ENCODE results near the gene NMUR1.

DNA sequence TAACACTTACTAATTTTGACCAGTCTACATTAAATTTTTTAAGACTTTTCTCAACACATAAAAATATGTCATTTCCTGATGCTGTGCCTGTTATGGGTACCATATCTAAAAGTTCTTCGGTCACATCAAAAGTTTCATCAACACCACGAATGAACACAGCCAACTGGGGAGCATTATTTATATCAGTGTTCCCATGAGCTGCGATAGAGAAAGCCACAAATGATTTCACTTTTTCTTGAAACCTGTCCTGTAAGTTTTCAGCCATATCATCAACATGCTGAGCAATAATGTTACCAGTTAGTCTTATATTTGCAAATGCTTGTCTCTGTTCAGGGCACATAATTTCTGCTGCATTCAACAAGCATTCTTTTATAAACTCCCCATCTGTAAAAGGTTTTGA, 35.6 kb downstream of the NMUR1 start:
- TF ChIP-seq, protein P1, sequence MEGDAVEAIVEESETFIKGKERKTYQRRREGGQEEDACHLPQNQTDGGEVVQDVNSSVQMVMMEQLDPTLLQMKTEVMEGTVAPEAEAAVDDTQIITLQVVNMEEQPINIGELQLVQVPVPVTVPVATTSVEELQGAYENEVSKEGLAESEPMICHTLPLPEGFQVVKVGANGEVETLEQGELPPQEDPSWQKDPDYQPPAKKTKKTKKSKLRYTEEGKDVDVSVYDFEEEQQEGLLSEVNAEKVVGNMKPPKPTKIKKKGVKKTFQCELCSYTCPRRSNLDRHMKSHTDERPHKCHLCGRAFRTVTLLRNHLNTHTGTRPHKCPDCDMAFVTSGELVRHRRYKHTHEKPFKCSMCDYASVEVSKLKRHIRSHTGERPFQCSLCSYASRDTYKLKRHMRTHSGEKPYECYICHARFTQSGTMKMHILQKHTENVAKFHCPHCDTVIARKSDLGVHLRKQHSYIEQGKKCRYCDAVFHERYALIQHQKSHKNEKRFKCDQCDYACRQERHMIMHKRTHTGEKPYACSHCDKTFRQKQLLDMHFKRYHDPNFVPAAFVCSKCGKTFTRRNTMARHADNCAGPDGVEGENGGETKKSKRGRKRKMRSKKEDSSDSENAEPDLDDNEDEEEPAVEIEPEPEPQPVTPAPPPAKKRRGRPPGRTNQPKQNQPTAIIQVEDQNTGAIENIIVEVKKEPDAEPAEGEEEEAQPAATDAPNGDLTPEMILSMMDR (IDR thresholded peaks at IDR 0.05; ENCODE audit: low read depth, low read length) = no peak
- TF ChIP-seq EZH2phosphoT487 (IDR thresholded peaks at IDR 0.05; ENCODE audit: low read depth) = no peak
